CD4-positive, alpha-beta T cell treated with Interleukin-6 at 100 ng/mL for 8 hours (primary cell): ENCODE data around the gene SNAPC2.
"Not testable (repeated sequence)": the region's sequence is repeated elsewhere in the genome, so short reads cannot be mapped to it uniquely, and the experiment has no call there.

Experiments used
- DNase-seq: peaks from one replicate; pipeline ENCODE4 v3.0.0-alpha.2; 2020; ENCODE audit warnings: mixed read lengths, low spot score

The SNAPC2 gene

GRCh38 chr19:7933411-7933810, 13.3 kb downstream of the SNAPC2 start:
- DNase-seq, result no peak

- DNase-seq, result no peak
Observed at GRCh38 chr19:7933828-7934725, 13.9 kb downstream of the SNAPC2 start.

GRCh38 chr19:7934766-7935165, 14.6 kb downstream of the SNAPC2 start:
- no peak for DNase-seq

GRCh38 chr19:7940841-7941240, 20.7 kb downstream of the SNAPC2 start:
- no peak for DNase-seq

- no peak for DNase-seq
Observed at GRCh38 chr19:7941895-7942596, 21.9 kb downstream of the SNAPC2 start.

GRCh38 chr19:7942981-7943443, 22.9 kb downstream of the SNAPC2 start:
- no peak for DNase-seq

- peak; percentile 99 for DNase-seq
Observed at GRCh38 chr19:7943444-7944176, 23.5 kb downstream of the SNAPC2 start, which contains the start of gene TIMM44. TIMM44 (minus strand) TSS chr19:7943666; CDS start chr19:7943651, 15 bp downstream.

- DNase-seq, result peak; percentile 81
Observed at GRCh38 chr19:7944177-7944761, 24.1 kb downstream of the SNAPC2 start.

- no peak for DNase-seq
Observed at GRCh38 chr19:7947939-7948338, 27.8 kb downstream of the SNAPC2 start.

- no peak for DNase-seq
Observed at GRCh38 chr19:7953060-7953459, 32.9 kb downstream of the SNAPC2 start.

GRCh38 chr19:7953576-7953975, 33.4 kb downstream of the SNAPC2 start:
- DNase-seq, result no peak

GRCh38 chr19:7955696-7956095, 35.6 kb downstream of the SNAPC2 start:
- no peak for DNase-seq

- no peak for DNase-seq
Observed at GRCh38 chr19:7959211-7959610, 39.1 kb downstream of the SNAPC2 start.

- DNase-seq, result not testable (repeated sequence)
Observed at GRCh38 chr19:7961082-7961481, 40.9 kb downstream of the SNAPC2 start.

GRCh38 chr19:7961920-7962626, 41.9 kb downstream of the SNAPC2 start:
- DNase-seq, result no peak

- DNase-seq, result no peak
Observed at GRCh38 chr19:7962644-7963268, 42.6 kb downstream of the SNAPC2 start.

- no peak for DNase-seq
Observed at GRCh38 chr19:7963566-7963965, 43.4 kb downstream of the SNAPC2 start.

- DNase-seq, result no peak
Observed at GRCh38 chr19:7965259-7965841, 45.2 kb downstream of the SNAPC2 start.

- DNase-seq, result no peak
Observed at GRCh38 chr19:7965921-7966665, 46.0 kb downstream of the SNAPC2 start.
